Spinal cord (tissue), 10 donors: ENCODE results near the gene TRIM25. TPM values are rescaled to one million over a fixed set of nuclear protein-coding genes. Genes with fewer than 3 reads are reported as not detected.

Source experiments
- DNase-seq, 6 donors: peaks; one replicate each; pipeline versions ENCODE4 v3.0.0 to v3.0.0-alpha.2; 2013 to 2015; ENCODE audit warnings: low spot score in 6 of 6, low read depth in 4 of 6
- H3K27ac ChIP-seq: one replicate; pipeline ENCODE4 v1.5.1; 2013; ENCODE audit warnings: low read depth, low read length, control low read depth
- H3K27me3 ChIP-seq: one replicate; pipeline ENCODE4 v1.6.1; 2013; ENCODE audit warnings: low read length; ENCODE audit not compliant: control insufficient read depth, insufficient read depth
- H3K36me3 ChIP-seq: one replicate; pipeline ENCODE4 v1.6.1; 2013; ENCODE audit warnings: low read length; ENCODE audit not compliant: control insufficient read depth, insufficient read depth
- H3K4me1 ChIP-seq: one replicate; pipeline ENCODE4 v1.6.1; 2013; ENCODE audit warnings: low read length; ENCODE audit not compliant: control insufficient read depth, insufficient read depth
- H3K4me3 ChIP-seq: one replicate; pipeline ENCODE4 v1.5.1; 2013; ENCODE audit warnings: low read depth, low read length, control low read depth
- H3K9me3 ChIP-seq: one replicate; pipeline ENCODE4 v1.6.1; 2013; ENCODE audit warnings: low read length; ENCODE audit not compliant: control insufficient read depth, insufficient read depth
- WGBS: methylation state at CpG from one replicate; pipeline ENCODE4 v1.1.5; 2013; ENCODE audit warnings: missing lambda C conversion rate; ENCODE audit not compliant: insufficient coverage; 5-methylcytosine and 5-hydroxymethylcytosine counted together
- polyA plus RNA-seq, 2 donors: library from polyadenylated mRNA; unstranded; fragments of 120-200 nt; gene quantifications; one replicate each; pipeline ENCODE4 v1.2.1, GENCODE V29; 2013; ENCODE audit not compliant: insufficient read length in 2 of 2
- total RNA-seq, 2 donors: library from RNA; depleted of rRNA in 1 of 2; stranded (reverse); fragments of 120-200 nt in 1 of 2; fragments of >200 nt in 1 of 2; gene quantifications; one replicate each; pipeline versions ENCODE4 v1.2.3 to v1.2.4, GENCODE V29; 2013 to 2014
- donor health status: healthy.

TRIM25 gene
- total and polyA plus RNA-seq, 4 donors, result 10.0 to 22.1 (median 18.1) TPM

GRCh38 chr17:56890390-56890789, 23.5 kb downstream of the TRIM25 start:
- H3K36me3 ChIP-seq, result peaks cover 26% of the 10 kb centered on the region
- WGBS, result 97% methylated on average over 6 of the region's 6 CpGs
- DNase-seq, result no peak

GRCh38 chr17:56887552-56888467, 26.0 kb downstream of the TRIM25 start:
- H3K4me3 ChIP-seq, result no peak overlapping the region
- no peak for DNase-seq
- H3K4me1 ChIP-seq, result no peaks in the 10 kb centered on the region
- WGBS, result 95% methylated on average over 7 of the region's 9 CpGs
- H3K27me3 ChIP-seq, result no peaks in the 10 kb centered on the region
- H3K9me3 ChIP-seq, result no peaks in the 10 kb centered on the region
- no peak overlapping the region for H3K27ac ChIP-seq
- H3K36me3 ChIP-seq, result peaks cover 8% of the 10 kb centered on the region

More at GRCh38 chr17:56890390-56890789, 23.5 kb downstream of the TRIM25 start:
- no peaks in the 10 kb centered on the region for H3K9me3 ChIP-seq
- no peak overlapping the region for H3K4me3 ChIP-seq
- no peak overlapping the region for H3K27ac ChIP-seq
- H3K4me1 ChIP-seq, result no peaks in the 10 kb centered on the region
- H3K27me3 ChIP-seq, result no peaks in the 10 kb centered on the region

GRCh38 chr17:56887105-56887504, 26.7 kb downstream of the TRIM25 start:
- no peaks in the 10 kb centered on the region for H3K4me1 ChIP-seq
- WGBS, result no CpG with 5 or more reads among the region's 5 CpGs
- peaks cover 7% of the 10 kb centered on the region for H3K36me3 ChIP-seq
- no peaks in the 10 kb centered on the region for H3K9me3 ChIP-seq
- no peak overlapping the region for H3K27ac ChIP-seq
- no peaks in the 10 kb centered on the region for H3K27me3 ChIP-seq
- no peak overlapping the region for H3K4me3 ChIP-seq
- no peak for DNase-seq

GRCh38 chr17:56886288-56886731, 27.5 kb downstream of the TRIM25 start:
- peaks cover 2% of the 10 kb centered on the region for H3K36me3 ChIP-seq
- H3K9me3 ChIP-seq, result no peaks in the 10 kb centered on the region
- no peak for DNase-seq
- no peaks in the 10 kb centered on the region for H3K4me1 ChIP-seq
- no peak overlapping the region for H3K27ac ChIP-seq
- no peak overlapping the region for H3K4me3 ChIP-seq
- H3K27me3 ChIP-seq, result no peaks in the 10 kb centered on the region
- 100% methylated on average over 2 of the region's 2 CpGs for WGBS

GRCh38 chr17:56885312-56885657, 28.6 kb downstream of the TRIM25 start:
- Histone ChIP-seq H3K9me3 (no peaks in the 10 kb centered on the region), H3K36me3 (peaks cover 2% of the 10 kb centered on the region), H3K4me3 (no peak overlapping the region), H3K27ac (no peak overlapping the region), H3K27me3 (no peaks in the 10 kb centered on the region), H3K4me1 (no peaks in the 10 kb centered on the region)
- DNase-seq, result no peak
- WGBS, result no CpG with 5 or more reads among the region's 2 CpGs

GRCh38 chr17:56884483-56885311, 29.2 kb downstream of the TRIM25 start:
- H3K4me1 ChIP-seq, result no peaks in the 10 kb centered on the region
- no peaks in the 10 kb centered on the region for H3K36me3 ChIP-seq
- H3K4me3 ChIP-seq, result no peak overlapping the region
- WGBS, result 94% methylated on average over 3 of the region's 6 CpGs
- no peak overlapping the region for H3K27ac ChIP-seq
- DNase-seq, result peak in 1 of 6 donors; percentile 33
- H3K9me3 ChIP-seq, result no peaks in the 10 kb centered on the region
- H3K27me3 ChIP-seq, result no peaks in the 10 kb centered on the region

- H3K27ac ChIP-seq, result no peak overlapping the region
- DNase-seq, result no peak
- no peaks in the 10 kb centered on the region for H3K4me1 ChIP-seq
- no peaks in the 10 kb centered on the region for H3K36me3 ChIP-seq
- H3K9me3 ChIP-seq, result no peaks in the 10 kb centered on the region
- no peak overlapping the region for H3K4me3 ChIP-seq
- WGBS, result no CpG with 5 or more reads among the region's 1 CpG
- H3K27me3 ChIP-seq, result no peaks in the 10 kb centered on the region
Measured at GRCh38 chr17:56883616-56884015, 30.2 kb downstream of the TRIM25 start.

GRCh38 chr17:56881685-56882295, 32.1 kb downstream of the TRIM25 start:
- no peak overlapping the region for H3K4me3 ChIP-seq
- H3K27me3 ChIP-seq, result no peaks in the 10 kb centered on the region
- H3K9me3 ChIP-seq, result no peaks in the 10 kb centered on the region
- H3K36me3 ChIP-seq, result no peaks in the 10 kb centered on the region
- no peak overlapping the region for H3K27ac ChIP-seq
- WGBS, result 80% methylated on average over 2 of the region's 3 CpGs
- no peaks in the 10 kb centered on the region for H3K4me1 ChIP-seq
- DNase-seq, result no peak

GRCh38 chr17:56880571-56880970, 33.3 kb downstream of the TRIM25 start:
- 83% methylated on average over 4 of the region's 8 CpGs for WGBS
- Histone ChIP-seq H3K27me3 (no peaks in the 10 kb centered on the region), H3K9me3 (no peaks in the 10 kb centered on the region), H3K4me3 (no peak overlapping the region), H3K27ac (no peak overlapping the region), H3K36me3 (no peaks in the 10 kb centered on the region), H3K4me1 (no peaks in the 10 kb centered on the region)
- no peak for DNase-seq
